GM18909 (cell line): ENCODE results near the gene TBC1D22B.

Experiments
- ATAC-seq: cut with Tn5 transposase; IDR thresholded peaks from one replicate; pipeline ENCODE4 v1.9.1; 2021; ENCODE audit warnings: mild to moderate bottlenecking; ENCODE audit not compliant: unreplicated experiment, poor library complexity

TBC1D22B gene

DNA sequence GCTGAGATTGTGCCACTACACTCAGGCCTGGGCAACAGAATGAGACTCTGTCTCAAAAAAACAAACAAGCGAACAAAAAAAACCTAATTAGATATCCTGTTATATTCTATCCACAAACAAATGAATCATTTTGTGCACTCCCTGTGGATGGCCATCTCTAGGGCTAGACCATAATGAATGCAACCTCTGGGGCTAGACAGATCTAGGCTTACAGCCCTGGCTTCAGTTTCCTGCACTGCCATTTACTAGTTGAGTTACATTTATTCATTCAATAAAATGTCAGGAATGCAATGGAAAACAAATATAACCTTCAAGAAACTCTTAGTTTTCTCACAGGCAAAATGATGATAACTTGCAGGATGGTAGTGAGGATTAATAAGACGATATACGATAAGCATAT, 89.6 kb downstream of the TBC1D22B start:
- ATAC-seq: no peak

DNA sequence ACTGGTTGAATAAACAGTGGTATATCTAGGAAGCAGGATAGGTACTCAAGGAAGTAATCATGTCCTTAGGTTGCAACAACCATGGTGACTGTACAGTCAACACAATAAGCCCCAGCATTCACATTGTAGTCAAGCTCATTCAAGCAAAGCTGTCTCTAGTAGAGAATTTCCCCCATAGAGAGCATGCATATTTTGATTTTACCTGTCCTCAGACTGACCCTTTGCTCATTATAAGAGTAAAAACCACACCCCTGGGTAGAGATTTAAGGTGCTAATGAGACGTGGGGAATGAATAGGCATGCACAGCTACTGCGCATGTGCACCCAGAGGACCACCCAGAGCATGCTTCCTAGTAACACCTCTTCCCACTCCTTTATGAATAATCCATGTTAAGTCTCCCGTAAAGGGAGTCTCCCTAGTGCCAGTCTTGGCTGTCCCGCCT, 90.1 kb downstream of the TBC1D22B start:
- ATAC-seq: no peak

DNA sequence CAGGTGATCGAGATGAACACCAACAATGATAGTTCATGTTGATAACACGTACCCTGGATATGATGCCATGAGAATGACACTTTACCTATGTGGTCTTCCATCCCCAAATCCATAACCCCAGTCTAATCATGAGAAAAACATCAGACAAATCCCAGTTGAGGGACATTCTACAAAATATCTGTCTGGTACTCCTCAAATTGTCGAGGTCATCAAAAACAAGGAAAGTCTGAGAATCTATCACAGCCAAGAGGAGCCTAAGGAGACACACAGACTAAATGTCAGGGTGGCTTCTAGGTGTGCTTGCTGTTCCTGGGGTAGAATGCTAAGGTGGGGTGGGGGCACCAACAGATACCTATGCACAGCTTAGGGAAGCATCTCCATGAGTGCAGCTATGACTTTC, 93.5 kb downstream of the TBC1D22B start:
- no peak for ATAC-seq

DNA sequence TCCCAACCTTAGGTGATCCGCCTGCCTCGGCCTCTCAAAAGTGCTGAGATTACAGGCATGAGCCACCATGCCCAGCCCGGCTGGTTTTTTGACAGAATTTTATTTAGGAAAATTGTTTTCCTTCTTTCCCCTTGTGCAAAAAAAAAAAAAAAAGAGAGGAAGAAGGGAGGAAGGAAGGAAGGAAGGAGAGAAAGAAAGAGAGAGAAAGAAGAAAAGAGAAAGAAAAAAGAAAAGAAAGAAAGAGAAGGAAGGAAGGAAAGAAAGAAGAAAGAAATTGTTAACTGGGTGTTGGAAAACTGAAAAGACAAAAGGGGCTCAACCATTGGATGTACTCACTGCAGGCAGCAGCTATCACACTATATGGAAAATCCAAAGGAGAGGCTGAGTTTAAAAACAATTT, 94.8 kb downstream of the TBC1D22B start:
- ATAC-seq: no peak

DNA sequence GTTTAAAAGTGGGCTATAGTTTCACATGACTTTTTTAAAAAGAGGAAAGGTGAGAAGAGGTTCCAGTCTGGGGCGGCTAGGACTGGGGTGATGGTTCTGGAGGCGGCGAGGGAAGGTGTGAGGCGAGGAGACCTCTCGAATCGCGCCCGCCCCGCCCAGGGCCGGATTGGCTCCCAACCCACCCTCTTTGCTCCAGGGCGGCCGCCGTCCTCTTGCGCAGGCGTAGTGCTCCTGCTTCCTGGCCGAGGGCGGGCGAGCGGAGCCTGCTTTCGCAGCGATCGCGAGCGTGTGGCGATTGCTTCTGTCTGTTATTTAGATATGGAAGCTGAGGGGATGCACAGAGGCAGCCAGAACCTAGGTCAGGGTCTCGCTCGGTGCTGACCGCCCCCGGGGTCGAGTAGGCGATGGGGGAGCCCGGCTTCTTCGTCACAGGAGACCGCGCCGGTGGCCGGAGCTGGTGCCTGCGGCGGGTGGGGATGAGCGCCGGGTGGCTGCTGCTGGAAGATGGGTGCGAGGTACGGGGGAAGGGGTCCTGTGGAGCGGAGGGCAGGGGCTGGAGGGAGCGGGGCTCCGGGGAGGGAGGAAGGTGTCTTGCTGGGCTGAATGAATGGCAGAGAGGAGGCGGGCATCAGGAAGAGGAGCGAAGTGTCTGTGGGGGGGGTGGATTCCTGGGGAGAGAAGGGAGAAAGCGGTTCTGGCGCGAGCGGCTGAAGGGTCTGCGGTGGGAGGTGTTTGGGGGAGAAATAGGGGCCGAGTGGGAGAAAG, 96.4 kb downstream of the TBC1D22B start, which contains the start of gene RNF8:
TSS of gene RNF8 (plus strand) at position 223 of the 765 bp plus-strand sequence. CDS start at position 405, 182 bp downstream.
- peak; percentile 91 for ATAC-seq

DNA sequence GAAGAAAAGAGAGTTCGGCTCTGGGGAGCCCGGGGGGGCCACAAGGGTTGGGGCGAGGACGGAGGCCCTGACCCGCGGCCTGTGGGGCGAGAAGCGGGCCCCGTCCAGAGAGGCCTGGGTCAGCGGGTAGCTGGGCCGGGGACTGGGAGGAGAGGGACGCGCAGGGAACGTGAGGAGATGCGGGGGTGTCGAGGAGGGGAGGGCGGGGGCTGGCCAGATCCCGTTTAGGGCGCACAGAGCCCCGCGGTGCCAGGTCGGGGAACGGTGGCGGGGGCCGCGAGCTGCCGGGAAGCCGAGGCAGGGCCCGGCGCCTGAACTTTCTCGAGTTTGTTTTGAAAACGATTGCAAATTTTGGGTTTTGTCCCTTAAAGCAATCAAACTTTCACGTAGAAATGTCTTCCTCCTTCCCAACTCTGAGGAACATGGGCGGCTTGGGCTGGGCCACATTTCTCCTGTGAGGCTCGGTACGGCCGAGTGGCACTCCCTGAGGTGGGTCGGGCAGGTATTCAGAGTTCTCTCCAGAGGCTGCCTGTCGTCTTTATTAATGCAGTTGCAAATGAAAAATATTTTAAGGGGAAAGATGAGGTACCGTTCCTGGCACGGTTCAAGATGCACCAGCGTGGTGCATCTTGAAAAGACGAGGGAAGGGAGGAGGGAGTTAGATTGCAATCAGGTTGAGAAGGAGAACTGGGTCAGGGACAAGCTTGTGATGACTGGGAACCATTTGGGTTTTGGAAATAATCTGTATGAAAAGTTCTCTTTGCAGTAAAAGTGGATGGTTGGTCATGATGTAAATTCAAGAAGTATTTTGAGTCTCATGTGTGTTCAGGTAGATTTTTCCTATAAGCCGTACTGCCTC, 97.2 kb downstream of the TBC1D22B start:
- ATAC-seq: no peak

DNA sequence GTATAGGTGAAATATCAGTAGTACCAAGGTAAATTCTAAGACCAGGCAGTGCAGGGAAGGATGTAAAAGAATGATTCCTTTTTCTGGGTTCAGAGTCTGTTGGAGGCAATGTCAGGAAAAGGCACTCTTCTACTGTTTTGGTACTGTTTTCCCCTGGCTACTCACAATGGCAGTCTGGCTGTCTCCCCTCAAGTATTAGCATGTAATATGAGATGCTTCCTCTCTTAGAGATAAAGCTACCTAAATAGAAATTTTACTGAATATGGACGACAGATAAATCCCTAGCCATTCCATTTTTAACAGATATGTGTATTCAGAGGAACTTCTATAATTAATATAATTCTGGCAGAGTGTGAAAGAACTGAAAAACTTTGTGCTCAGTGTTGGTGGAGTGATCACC, 99.7 kb downstream of the TBC1D22B start:
- no peak for ATAC-seq

DNA sequence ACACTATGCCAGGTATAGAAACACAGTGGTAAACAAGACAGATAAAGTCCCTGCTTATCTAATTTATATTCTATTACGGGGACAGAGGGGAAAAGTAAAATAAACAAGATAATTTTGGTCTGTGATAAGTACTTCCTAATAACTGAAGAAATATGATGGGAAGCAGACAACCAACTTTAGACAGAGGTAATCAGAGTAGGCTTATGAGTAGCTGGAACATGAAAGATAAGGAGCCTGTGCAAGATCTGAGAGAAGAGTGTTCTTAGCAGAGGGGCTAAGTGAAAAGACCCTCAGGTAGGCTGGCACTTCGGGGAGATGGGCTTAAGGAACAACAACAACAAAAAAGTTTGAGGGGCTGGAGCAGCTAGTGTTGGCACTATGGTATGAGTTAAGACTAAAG, 100.3 kb downstream of the TBC1D22B start:
- ATAC-seq: no peak

DNA sequence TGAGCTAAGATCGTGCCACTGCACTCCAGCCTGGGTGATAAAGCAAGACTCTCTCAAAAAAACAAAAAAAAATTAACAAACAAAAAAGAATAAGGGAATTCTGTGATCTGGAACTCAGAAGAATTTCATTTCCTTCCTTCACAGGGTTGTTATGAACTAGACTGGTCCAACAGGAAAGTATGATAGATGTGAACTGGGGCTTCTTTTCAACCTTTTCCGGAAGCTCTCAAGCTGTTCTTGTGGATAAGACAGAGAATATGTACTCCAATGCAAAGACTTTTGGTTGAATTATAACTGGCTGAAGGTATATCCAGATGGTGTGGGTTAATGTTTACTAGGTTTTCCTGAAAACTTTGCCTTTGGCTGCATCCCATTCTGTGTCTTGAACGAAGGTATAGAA, 101.5 kb downstream of the TBC1D22B start:
- ATAC-seq: no peak

DNA sequence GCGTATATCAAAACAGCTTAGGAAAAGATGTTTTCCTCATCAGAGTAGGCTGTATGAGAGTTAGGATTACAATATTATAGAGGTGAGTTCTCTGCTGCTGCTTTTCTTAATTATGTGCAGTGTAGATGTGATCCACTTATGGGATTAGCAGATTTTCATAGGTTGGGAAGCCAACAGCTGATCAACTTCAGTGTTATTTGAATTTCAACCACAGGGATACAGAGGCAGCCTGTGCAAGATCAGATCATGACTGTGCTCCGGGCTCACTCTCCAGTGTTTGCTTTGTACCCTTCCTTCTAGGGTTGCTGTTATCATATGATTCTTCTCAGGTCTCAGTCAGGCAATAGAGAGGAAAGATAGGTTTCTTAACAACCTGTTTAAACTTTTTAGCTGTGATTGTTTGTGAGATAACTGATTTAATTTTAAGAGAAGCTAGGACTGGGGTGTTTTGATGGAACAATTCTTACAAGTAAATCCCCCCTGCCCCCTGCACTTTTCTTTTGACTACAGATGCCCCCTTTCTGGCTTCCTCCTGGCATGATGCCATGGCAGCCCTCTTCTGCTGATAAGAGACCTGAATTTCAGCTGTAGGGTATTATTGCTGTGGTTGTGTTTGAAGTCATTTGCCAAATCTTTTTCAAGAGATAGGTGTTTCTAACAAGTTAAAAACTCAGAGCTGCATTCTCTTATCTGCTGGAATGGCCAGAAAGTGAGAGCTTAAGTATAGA, 104.7 kb downstream of the TBC1D22B start:
- ATAC-seq: no peak

DNA sequence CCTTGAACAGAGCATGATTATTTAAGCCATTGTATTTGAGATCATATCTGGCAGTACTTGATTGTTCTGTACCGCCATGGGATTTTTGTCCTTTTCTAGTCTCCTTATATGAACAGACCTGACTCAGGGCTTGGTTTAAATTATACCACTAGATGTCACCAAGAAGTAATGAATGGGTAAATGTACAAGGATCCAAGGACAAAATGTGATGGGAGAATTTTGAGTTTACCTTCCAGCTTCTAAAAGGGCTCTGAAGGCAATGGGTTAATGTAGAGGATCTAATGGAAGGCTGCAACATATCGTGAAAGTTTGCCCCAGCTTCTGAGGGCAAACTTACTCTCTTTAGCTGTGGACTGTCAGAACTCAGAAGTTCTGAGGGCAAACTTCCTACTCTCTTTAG, 108.2 kb downstream of the TBC1D22B start:
- no peak for ATAC-seq

DNA sequence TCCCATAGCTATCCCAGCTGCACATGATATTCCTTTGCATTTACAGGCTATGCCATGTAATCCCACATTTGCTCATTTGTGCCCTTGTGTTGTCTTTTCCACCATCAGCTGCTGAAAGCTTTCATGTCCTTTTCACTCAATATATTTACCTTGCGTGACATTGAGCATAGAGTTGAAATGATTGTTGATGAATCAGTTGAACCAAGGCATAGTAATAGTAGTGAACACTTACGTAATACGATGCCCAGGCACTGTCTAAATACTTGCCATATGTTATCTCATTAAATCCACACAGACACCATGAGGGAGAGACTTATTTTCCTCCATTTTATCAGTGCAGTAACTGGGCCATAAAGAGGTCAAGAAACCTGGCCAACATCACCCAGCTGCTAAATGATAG, 109.3 kb downstream of the TBC1D22B start:
- ATAC-seq: no peak

DNA sequence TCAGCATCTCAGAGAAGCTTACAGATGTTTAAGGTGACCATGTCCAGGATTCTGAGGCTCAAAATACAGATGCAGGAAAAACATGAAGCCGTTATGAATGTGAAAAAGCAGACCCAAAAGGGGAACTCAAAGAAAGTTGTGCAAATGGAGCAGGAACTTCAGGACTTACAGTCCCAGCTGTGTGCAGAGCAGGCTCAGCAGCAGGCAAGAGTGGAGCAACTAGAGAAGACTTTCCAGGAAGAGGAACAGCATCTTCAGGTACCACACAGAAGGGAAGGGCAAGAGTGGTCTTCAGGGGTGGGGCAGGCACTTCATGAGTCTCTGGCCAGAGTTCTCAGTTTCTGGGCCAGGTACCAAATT, 111.4 kb downstream of the TBC1D22B start:
- ATAC-seq: no peak

DNA sequence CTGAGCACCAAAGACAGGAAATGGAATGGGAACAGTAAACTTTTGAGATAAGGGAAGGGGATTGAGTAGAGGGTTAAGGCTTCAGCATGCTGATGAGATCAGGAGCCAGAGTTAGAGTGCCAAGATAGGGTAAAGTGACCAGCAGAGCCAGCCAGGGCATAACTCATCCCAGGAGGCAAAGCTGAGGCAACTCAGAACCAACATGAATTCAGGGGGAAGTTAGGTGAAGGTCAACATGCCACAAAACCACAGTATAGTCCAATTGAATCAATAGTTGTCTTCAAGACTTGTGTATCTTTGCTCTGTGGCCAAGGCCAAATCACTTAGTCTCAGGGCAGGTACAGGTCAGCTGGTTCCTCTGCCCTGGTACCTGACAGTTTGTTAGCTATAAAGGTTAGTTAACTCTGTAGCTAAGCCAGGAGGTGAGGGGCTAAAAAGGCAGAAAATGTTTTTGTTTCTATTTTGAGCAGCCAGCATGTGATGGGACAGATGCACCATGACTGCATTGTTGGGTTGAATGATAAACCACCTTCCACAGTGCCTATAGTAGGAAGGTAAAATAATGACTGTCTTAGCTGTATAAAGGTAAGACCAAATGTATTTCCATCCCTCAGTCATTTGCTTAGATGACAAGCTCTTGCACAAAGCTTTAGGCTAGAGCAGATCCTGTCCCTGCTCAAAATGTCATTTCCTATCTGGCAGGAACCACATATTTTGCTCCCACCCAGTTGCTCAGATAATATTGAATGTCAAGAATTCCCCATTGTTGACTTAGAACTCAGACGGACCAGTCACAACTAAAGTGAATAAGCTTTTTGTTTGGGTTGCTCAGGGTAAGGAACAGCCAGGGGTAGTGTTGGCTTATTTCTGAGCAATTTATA, 112.0 kb downstream of the TBC1D22B start:
- ATAC-seq: no peak

DNA sequence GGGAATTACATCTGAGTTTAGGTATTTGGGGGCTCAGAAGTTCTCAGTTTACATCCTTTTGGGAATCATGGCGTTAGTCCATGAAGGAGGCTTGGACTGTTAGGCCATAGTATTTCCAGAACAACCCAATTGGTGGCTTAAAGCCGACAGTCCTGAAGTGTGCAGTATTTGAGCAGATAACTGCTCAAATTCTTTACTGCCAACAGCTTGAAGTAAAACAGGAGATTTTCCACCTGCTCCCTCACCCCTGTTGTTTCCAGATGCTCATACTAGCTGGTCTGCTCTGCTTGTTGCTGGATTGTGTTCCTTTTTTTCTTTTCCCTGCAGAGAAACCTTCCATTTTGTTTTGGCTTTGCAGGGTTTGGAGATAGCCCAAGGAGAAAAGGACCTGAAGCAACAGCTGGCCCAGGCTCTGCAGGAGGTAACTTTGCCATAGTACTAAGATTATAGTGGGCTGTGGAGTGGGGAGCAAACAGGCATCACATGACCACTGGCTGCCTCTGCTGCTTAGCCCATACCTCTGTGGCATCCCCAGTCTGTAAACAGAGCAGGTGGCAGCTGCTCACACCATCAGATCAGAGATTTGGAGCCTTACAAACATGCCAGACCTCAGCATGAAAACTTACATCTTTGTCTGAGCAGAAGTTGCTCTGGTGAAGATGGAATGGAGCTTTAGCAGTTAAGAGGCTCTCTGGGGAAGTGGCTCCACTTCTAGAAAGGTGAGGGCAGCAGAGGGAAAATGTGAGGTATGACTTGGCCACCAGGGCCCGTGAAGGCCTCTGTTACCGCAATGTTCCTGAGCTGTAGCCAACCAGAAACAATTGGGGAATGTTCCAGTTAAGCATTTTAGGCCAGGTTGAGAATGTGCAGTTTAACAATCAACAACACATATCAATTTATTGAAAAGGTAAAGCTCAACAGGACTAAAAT, 113.8 kb downstream of the TBC1D22B start:
- no peak for ATAC-seq

DNA sequence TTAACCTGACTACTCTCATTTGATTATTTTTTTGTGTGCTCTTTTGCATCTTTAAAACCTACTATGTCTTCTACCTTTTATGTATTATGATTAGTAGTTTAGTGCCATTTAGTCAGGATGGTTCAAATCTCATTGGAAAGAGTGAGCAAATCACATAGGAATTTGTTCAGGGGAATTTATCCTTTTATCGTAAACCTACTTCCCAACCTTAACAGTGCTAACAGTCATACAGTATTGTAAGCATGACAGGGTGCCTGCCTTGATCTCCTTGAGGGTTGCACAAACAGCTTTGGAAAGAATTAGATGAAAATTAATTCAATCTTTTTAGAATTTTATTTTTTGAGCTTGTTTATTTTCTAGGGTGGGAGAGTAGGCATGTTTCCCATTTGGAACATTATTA, 114.5 kb downstream of the TBC1D22B start:
- no peak for ATAC-seq

DNA sequence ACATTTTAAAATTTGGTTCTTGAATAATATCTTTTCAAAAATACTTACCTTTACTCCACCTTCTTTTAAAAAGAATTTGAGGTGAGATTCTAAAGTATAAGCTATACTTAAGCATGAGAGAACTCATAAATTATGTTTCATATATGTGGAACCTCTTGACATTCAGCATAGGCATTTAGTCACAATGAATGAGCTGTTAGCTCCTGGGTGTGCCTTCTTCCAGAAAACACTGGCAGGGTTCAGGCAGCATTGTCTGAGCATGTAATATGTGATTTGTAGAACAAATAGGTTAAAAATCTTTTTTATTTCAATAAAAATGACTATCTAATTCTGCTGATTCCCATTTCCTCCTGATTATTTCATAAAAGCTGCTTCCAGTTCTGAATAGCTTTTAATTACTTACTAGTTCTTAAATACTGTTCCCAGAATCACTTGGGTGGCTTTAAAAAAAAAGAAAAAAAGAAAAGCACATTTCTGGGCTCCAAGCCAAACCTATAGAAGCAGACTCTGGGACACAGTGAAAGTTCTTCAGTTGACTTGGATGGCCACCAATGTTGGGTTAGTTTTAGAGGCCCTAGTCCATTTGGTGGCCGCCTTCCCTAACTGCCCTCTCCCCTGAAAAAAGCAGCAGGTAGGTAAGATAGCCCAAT, 116.4 kb downstream of the TBC1D22B start:
- ATAC-seq: no peak

DNA sequence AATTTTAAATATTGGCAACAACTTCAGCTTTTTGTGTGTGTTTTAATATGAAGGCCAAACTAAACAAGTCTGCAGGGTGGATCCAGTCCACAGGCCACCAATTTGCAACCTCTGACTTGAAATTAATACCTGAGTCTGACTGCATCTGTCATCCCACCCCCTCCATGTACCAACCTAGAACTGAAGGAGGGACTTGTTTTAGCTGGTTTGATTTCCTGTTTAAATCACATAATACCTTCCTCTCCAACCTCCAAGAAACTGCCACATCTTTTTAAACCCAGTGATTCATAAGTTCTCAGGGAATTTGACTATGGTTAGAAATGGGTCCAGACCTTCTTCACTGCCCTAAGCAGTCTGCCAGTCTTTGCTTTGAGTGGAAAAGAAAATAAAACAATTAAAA, 117.8 kb downstream of the TBC1D22B start:
- ATAC-seq: no peak
